Body of pancreas (tissue), 4 donors: Measurements from ENCODE around the gene FAM13A. TPM values are rescaled to one million over a fixed set of nuclear protein-coding genes. Genes with fewer than 3 reads are reported as not detected.
"Not testable (repeated sequence)": the region's sequence is repeated elsewhere in the genome, so short reads cannot be mapped to it uniquely, and the experiment has no call there.

Experiments
- ATAC-seq: fragments of 150-250 bp; one replicate; pipeline ENCODE4 v1.9.1; 2016
- DNase-seq, 4 donors: peaks; one replicate each; pipeline ENCODE4 v3.0.0-alpha.2; 2019
- H3K27ac ChIP-seq, 4 donors: fragments of 200-600 bp; sonication (generic); 1 replicate in 3 of 4; 2 replicates in 1 of 4; pipeline versions ENCODE4 v1.5.1 to v1.6.1; 2016 to 2019; ENCODE audit warnings: mild to moderate bottlenecking in 1 of 4, mixed read lengths in 1 of 4, moderate library complexity in 1 of 4
- H3K27me3 ChIP-seq, 2 donors: fragments of 200-600 bp; sonication (generic); one replicate each; pipeline ENCODE4 v1.6.0; 2016; ENCODE audit warnings: mild to moderate bottlenecking in 1 of 2
- H3K36me3 ChIP-seq, 2 donors: fragments of 200-600 bp; sonication (generic); replicated peaks in 1 of 2; 2 replicates each; pipeline ENCODE4 v1.5.1; 2016; ENCODE audit warnings: low read depth in 2 of 2; ENCODE audit not compliant: insufficient read depth in 1 of 2
- H3K4me1 ChIP-seq: fragments of 200-600 bp; sonication (generic); one replicate; pipeline ENCODE4 v1.6.0; 2016
- H3K4me3 ChIP-seq, 2 donors: fragments of 200-600 bp; sonication (generic); 1 replicate in 1 of 2; 2 replicates in 1 of 2; pipeline ENCODE4 v1.5.1; 2016 to 2019
- H3K9me3 ChIP-seq, 3 donors: fragments of 200-600 bp; sonication (generic); 1 replicate in 2 of 3; 2 replicates in 1 of 3; pipeline ENCODE4 v1.5.1; 2016
- POLR2A ChIP-seq, 3 donors: fragments of 450-650 bp; IDR thresholded peaks; one replicate each; pipeline ENCODE4 v1.6.1; 2016; ENCODE audit warnings: antibody characterized with exemption in 3 of 3, mild to moderate bottlenecking in 2 of 3
- WGBS, 2 donors: methylation state at CpG; one replicate each; pipeline ENCODE4 v1.1.5; 2017; 5-methylcytosine and 5-hydroxymethylcytosine counted together
- intact Hi-C: fragments of 100-400 bp; cut with DNase I; formaldehyde crosslinking; loops from one replicate; pipeline ENCODE4 v1.15.1; 2023
- total RNA-seq, 2 donors: library from RNA; depleted of rRNA; stranded (reverse); fragments of >200 nt; gene quantifications; one replicate each; pipeline ENCODE4 v1.1.0, GENCODE V29; 2016
- TF ChIP-seq, protein P1 (sequence below), 7 experiments: fragments of 450-650 bp in 4 of 7; fragments of 200-600 bp in 3 of 7; sonication (generic) in 3 of 7; IDR thresholded peaks; one replicate each; pipeline ENCODE4 v1.5.1; 2016 to 2019; ENCODE audit warnings: antibody characterized with exemption in 7 of 7

Gene FAM13A
- total RNA-seq, 2 donors from 2014 or later, result 59.1 to 64.3 TPM

DNA sequence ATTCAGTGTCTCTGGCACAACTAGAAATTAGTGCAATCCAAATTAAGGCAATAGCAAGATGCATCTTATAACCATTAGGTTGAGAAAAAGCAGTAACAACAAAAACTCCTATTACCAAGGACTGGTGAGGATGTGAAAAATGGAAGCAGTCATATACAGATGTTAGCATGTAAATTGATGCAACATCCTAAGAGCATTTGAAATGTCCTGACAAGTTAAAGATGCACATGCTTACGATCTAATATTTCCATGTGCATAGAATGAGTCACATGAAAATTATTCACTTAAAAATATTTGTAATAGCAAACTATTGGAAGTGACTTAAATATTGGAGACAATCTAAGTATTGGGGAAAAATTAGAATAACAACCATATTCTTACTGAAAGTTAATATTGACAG is 163.0 kb downstream of the FAM13A start:
- no peaks in the 10 kb centered on the region for H3K9me3 ChIP-seq
- no peak for ATAC-seq
- H3K4me1 ChIP-seq, result no peaks in the 10 kb centered on the region
- no peak overlapping the region for H3K27ac ChIP-seq
- H3K27me3 ChIP-seq, result no peaks in the 10 kb centered on the region
- intact Hi-C loops, result no loop called here
- TF ChIP-seq, protein P1, sequence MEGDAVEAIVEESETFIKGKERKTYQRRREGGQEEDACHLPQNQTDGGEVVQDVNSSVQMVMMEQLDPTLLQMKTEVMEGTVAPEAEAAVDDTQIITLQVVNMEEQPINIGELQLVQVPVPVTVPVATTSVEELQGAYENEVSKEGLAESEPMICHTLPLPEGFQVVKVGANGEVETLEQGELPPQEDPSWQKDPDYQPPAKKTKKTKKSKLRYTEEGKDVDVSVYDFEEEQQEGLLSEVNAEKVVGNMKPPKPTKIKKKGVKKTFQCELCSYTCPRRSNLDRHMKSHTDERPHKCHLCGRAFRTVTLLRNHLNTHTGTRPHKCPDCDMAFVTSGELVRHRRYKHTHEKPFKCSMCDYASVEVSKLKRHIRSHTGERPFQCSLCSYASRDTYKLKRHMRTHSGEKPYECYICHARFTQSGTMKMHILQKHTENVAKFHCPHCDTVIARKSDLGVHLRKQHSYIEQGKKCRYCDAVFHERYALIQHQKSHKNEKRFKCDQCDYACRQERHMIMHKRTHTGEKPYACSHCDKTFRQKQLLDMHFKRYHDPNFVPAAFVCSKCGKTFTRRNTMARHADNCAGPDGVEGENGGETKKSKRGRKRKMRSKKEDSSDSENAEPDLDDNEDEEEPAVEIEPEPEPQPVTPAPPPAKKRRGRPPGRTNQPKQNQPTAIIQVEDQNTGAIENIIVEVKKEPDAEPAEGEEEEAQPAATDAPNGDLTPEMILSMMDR (IDR thresholded peaks at IDR 0.05), result no peak
- no peak for TF ChIP-seq POLR2A (IDR thresholded peaks at IDR 0.05)
- DNase-seq, result no peak
- H3K4me3 ChIP-seq, result no peak overlapping the region
- 91 to 100% methylated on average over 1 of the region's 1 CpG for WGBS, 2 donors
- no peaks in the 10 kb centered on the region for H3K36me3 ChIP-seq

DNA sequence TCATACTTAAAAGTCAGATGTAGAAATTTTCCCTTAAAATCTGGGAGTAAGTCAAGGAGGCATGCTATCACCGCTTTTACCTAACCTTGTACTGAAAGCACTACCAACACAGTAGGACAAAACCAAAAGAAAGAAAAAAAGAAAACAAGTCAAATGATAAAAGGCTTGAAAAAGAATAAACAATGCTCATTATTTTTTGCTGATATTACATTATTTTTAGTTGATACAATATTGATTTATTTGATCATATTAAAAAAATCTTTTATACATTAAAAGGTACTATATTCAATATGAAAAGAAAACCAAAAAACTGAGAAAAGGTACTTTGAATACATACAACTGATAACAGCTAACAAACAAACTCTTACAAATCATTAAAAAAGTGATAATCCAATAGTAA is 164.3 kb downstream of the FAM13A start:
- Histone ChIP-seq H3K36me3 (no peaks in the 10 kb centered on the region), H3K9me3 (no peaks in the 10 kb centered on the region), H3K4me1 (no peaks in the 10 kb centered on the region), H3K27me3 (no peaks in the 10 kb centered on the region), H3K4me3 (no peak overlapping the region), H3K27ac (no peak overlapping the region)
- no peak for DNase-seq
- 95% methylated on average over 1 of the region's 1 CpG for WGBS, 2 donors
- intact Hi-C loops, result no loop called here
- no peak for TF ChIP-seq POLR2A (IDR thresholded peaks at IDR 0.05)
- TF ChIP-seq, protein P1 (IDR thresholded peaks at IDR 0.05), result no peak
- ATAC-seq, result no peak

DNA sequence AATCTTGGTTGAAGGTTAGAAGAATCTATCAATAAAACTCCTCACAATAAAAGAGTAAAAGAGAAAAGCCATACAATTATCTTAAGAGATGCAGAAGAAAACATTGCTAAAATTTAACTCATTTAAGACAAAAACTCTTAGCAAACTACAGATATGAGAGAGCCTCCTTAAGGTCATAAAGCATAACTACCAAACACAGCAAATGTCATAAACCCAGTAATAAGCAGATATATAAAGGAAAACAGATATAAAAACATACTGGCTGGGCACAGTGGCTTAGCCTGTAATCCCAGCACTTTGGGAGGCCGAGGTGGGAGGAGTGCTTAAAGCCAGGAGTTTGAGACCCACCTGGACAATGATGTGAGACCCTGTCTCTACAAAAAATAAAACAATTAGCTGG is 165.3 kb downstream of the FAM13A start:
- Histone ChIP-seq H3K4me3 (no peak overlapping the region), H3K4me1 (no peaks in the 10 kb centered on the region), H3K9me3 (no peaks in the 10 kb centered on the region), H3K27ac (no peak overlapping the region), H3K27me3 (no peaks in the 10 kb centered on the region), H3K36me3 (no peaks in the 10 kb centered on the region)
- TF ChIP-seq, protein P1 (IDR thresholded peaks at IDR 0.05), result no peak
- no peak for TF ChIP-seq POLR2A (IDR thresholded peaks at IDR 0.05)
- DNase-seq, result no peak
- no peak for ATAC-seq
- WGBS, 2 donors, result 80 to 88% methylated on average over 1 of the region's 1 CpG
- intact Hi-C loops, result no loop called here

DNA sequence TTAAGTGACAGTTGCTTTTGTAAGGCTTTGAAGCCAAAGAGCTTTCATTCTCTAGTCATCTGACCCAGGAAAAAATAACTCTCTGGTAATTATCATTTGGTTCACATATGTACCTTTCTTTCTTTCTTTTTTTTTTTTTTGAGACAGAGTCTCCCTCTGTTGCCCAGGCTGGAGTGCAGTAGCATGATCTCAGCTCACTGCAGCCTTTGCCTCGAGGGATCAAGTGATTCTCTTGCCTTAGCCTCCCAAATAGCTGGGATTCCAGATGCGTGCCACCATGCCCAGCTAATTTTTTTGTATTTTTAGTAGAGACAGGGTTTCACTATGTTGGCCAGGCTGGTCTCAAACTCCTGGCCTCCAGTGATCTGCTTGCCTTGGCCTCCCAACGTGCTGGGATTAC is 169.6 kb downstream of the FAM13A start:
- intact Hi-C loops, H3K4me1 ChIP-seq, DNase-seq, H3K27me3 ChIP-seq, ATAC-seq, H3K4me3 ChIP-seq, H3K36me3 ChIP-seq, H3K9me3 ChIP-seq, H3K27ac ChIP-seq: not testable (repeated sequence)
- WGBS, 2 donors, result 90 to 94% methylated on average over 3 of the region's 3 CpGs

DNA sequence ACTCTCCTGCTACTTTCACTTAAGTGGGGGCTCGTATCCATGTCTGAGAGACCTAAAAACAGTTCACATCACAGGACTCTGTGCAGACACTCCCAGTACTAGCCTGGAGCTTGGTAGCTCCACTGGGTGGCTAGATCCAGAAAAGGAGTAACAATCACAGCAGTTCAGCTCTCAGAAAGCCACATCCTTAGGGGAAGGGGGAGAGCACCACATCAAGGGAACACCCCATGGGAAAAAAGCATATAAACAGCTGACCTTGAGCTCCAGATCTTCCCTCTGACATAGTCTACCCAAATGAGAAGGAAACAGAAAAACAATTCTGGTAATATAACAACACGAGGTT is 175.8 kb downstream of the FAM13A start:
- TF ChIP-seq, protein P1 (IDR thresholded peaks at IDR 0.05), result no peak
- TF ChIP-seq POLR2A (IDR thresholded peaks at IDR 0.05), result no peak
- Histone ChIP-seq H3K36me3 (no peaks in the 10 kb centered on the region), H3K4me3 (no peak overlapping the region), H3K27me3 (no peaks in the 10 kb centered on the region), H3K27ac (no peak overlapping the region), H3K9me3 (no peaks in the 10 kb centered on the region), H3K4me1 (peaks cover 21% of the 10 kb centered on the region)
- WGBS, 2 donors, result 69% methylated on average over 2 of the region's 2 CpGs
- intact Hi-C loops, result no loop called here
- no peak for ATAC-seq
- DNase-seq, result no peak
